SU-DHL-6 (cell line): ENCODE data around the gene TWIST2.

Experiments
- EZH2phosphoT487 ChIP-seq: fragments of 200-600 bp; sonication (generic), shearing (Covaris generic); conservative IDR thresholded peaks from 2 replicates; pipeline ENCODE4 v1.6.1; 2018; ENCODE audit warnings: mild to moderate bottlenecking, antibody characterized with exemption, low read length, moderate library complexity, mixed read lengths
- TF ChIP-seq, protein P1 (sequence below): fragments of 200-600 bp; sonication (generic); IDR thresholded peaks from one replicate; pipeline ENCODE4 v1.5.1; 2017; ENCODE audit warnings: antibody characterized with exemption, mild to moderate bottlenecking, low read length, moderate library complexity; ENCODE audit not compliant: insufficient read depth, poor library complexity, severe bottlenecking

GRCh38 chr2:238928520-238929241, 80.8 kb downstream of the TWIST2 start:
- no peak for TF ChIP-seq EZH2phosphoT487
- TF ChIP-seq, protein P1, sequence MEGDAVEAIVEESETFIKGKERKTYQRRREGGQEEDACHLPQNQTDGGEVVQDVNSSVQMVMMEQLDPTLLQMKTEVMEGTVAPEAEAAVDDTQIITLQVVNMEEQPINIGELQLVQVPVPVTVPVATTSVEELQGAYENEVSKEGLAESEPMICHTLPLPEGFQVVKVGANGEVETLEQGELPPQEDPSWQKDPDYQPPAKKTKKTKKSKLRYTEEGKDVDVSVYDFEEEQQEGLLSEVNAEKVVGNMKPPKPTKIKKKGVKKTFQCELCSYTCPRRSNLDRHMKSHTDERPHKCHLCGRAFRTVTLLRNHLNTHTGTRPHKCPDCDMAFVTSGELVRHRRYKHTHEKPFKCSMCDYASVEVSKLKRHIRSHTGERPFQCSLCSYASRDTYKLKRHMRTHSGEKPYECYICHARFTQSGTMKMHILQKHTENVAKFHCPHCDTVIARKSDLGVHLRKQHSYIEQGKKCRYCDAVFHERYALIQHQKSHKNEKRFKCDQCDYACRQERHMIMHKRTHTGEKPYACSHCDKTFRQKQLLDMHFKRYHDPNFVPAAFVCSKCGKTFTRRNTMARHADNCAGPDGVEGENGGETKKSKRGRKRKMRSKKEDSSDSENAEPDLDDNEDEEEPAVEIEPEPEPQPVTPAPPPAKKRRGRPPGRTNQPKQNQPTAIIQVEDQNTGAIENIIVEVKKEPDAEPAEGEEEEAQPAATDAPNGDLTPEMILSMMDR: no peak
